Glutamatergic neuron (in vitro differentiated cells): ENCODE results near the gene AFF2. TPM values are rescaled to one million over a fixed set of nuclear protein-coding genes. Genes with fewer than 3 reads are reported as not detected.

ENCODE experiments used
- DNase-seq: peaks from one replicate; pipeline ENCODE4 v3.0.0; 2022
- H3K27ac Mint-ChIP-seq: one replicate; pipeline ENCODE4 v1.8.0; 2020; ENCODE audit warnings: mild to moderate bottlenecking, mixed read lengths, inconsistent platforms; ENCODE audit not compliant: unreplicated experiment
- H3K27me3 Mint-ChIP-seq: one replicate; pipeline ENCODE4 v1.8.0; 2020; ENCODE audit warnings: mild to moderate bottlenecking, moderate library complexity, mixed read lengths, inconsistent platforms; ENCODE audit not compliant: unreplicated experiment
- H3K36me3 Mint-ChIP-seq: one replicate; pipeline ENCODE4 v1.8.0; 2020; ENCODE audit warnings: mild to moderate bottlenecking, mixed read lengths, inconsistent platforms; ENCODE audit not compliant: unreplicated experiment
- H3K4me1 Mint-ChIP-seq: one replicate; pipeline ENCODE4 v1.8.0; 2020; ENCODE audit warnings: mild to moderate bottlenecking, low read depth, mixed read lengths, inconsistent platforms; ENCODE audit not compliant: unreplicated experiment
- H3K4me3 Mint-ChIP-seq: one replicate; pipeline ENCODE4 v1.8.0; 2020; ENCODE audit warnings: mild to moderate bottlenecking, mixed read lengths, inconsistent platforms; ENCODE audit not compliant: unreplicated experiment
- H3K9me3 Mint-ChIP-seq: one replicate; pipeline ENCODE4 v1.8.0; 2020; ENCODE audit warnings: mild to moderate bottlenecking, moderate library complexity, mixed read lengths, inconsistent platforms; ENCODE audit not compliant: unreplicated experiment
- CTCF ChIP-seq: fragments of 200-600 bp; sonication (generic); IDR thresholded peaks from one replicate; pipeline ENCODE4 v1.5.0; 2021; ENCODE audit not compliant: partially characterized antibody, unreplicated experiment
- total RNA-seq: library from RNA; stranded (reverse); fragmentation: NEBNext Ultra II Directional; extraction: Animal tissue kit (Norgen Biotek cat#: 25700); gene quantifications from one replicate; pipeline ENCODE4 v1.2.1, GENCODE V29; 2021; ENCODE audit not compliant: unreplicated experiment

AFF2 gene
- total RNA-seq, 1 donor from 2014 or later = 12.2 TPM

GRCh38 chrX:148763896-148764295 is 263.5 kb downstream of the AFF2 start:
- H3K36me3 Mint-ChIP-seq = no peaks in the 10 kb centered on the region
- no peaks in the 10 kb centered on the region for H3K4me1 Mint-ChIP-seq

GRCh38 chrX:148768296-148768695 is 267.9 kb downstream of the AFF2 start:
- TF ChIP-seq CTCF = no peak
- Mint-ChIP-seq H3K27ac (no peak overlapping the region), H3K4me1 (no peaks in the 10 kb centered on the region), H3K36me3 (no peaks in the 10 kb centered on the region), H3K9me3 (no peaks in the 10 kb centered on the region), H3K27me3 (no peaks in the 10 kb centered on the region), H3K4me3 (no peak overlapping the region)
- no peak for DNase-seq

More at GRCh38 chrX:148763896-148764295, 263.5 kb downstream of the AFF2 start:
- Mint-ChIP-seq H3K9me3 (no peaks in the 10 kb centered on the region), H3K4me3 (no peak overlapping the region), H3K27me3 (no peaks in the 10 kb centered on the region), H3K27ac (no peak overlapping the region)
- no peak for TF ChIP-seq CTCF
- DNase-seq = no peak

GRCh38 chrX:148771440-148771839 is 271.0 kb downstream of the AFF2 start:
- H3K4me1 Mint-ChIP-seq = no peaks in the 10 kb centered on the region
- no peak for DNase-seq
- TF ChIP-seq CTCF = no peak
- no peak overlapping the region for H3K27ac Mint-ChIP-seq
- H3K9me3 Mint-ChIP-seq = peaks cover 3% of the 10 kb centered on the region
- no peaks in the 10 kb centered on the region for H3K36me3 Mint-ChIP-seq
- peaks cover 3% of the 10 kb centered on the region for H3K27me3 Mint-ChIP-seq
- H3K4me3 Mint-ChIP-seq = no peak overlapping the region

GRCh38 chrX:148774276-148774675 is 273.9 kb downstream of the AFF2 start:
- peaks cover 3% of the 10 kb centered on the region for H3K27me3 Mint-ChIP-seq
- no peak overlapping the region for H3K4me3 Mint-ChIP-seq
- TF ChIP-seq CTCF = no peak
- peaks cover 3% of the 10 kb centered on the region for H3K9me3 Mint-ChIP-seq
- no peaks in the 10 kb centered on the region for H3K4me1 Mint-ChIP-seq
- no peak for DNase-seq
- H3K27ac Mint-ChIP-seq = no peak overlapping the region
- H3K36me3 Mint-ChIP-seq = peaks cover 4% of the 10 kb centered on the region

- no peak for DNase-seq
- Mint-ChIP-seq H3K27me3 (no peaks in the 10 kb centered on the region), H3K27ac (no peak overlapping the region), H3K9me3 (no peaks in the 10 kb centered on the region), H3K36me3 (peaks cover 2% of the 10 kb centered on the region), H3K4me1 (peaks cover 4% of the 10 kb centered on the region), H3K4me3 (no peak overlapping the region)
- TF ChIP-seq CTCF = no peak
These were observed 283.7 kb downstream of the AFF2 start for GRCh38 chrX:148784137-148784536.
